HepG2 (cell line): ENCODE data around the gene GYPC. TPM values are rescaled to one million over a fixed set of nuclear protein-coding genes. Genes with fewer than 3 reads are reported as not detected.

Experiments
- ATAC-seq: fragments of 200-7000 bp; cut with Tn5 transposase; 3 replicates; pipeline ENCODE4 v1.9.1; 2020; ENCODE audit warnings: mild to moderate bottlenecking, moderate library complexity
- BruUV-seq: library from RNA; stranded (reverse); fragments of 400-500 nt; replicated peaks from 2 replicates; lab custom pipeline; 2021; lab: Mats Ljungman, UMichigan
- CTCF ChIA-PET: fragments of 300-600 bp; formaldehyde crosslinking; extraction: SDS; loops from one replicate; lab custom pipeline; 2021; ENCODE audit warnings: low total read pairs, inconsistent platforms, low intra/inter-chr PET ratio; lab: Yijun Ruan, JAX
- POLR2A ChIA-PET: fragments of 350-600 bp; sonication (Branson Sonifier 250); formaldehyde crosslinking; loops from one replicate; lab custom pipeline; 2020; ENCODE audit warnings: antibody characterized with exemption, inconsistent platforms; lab: Yijun Ruan, JAX
- DNase-seq: peaks from one replicate; pipeline ENCODE4 v3.0.0-alpha.2; 2015; ENCODE audit warnings: low spot score
- FAIRE-seq: peaks from 3 replicates; lab custom pipeline; 2011; peaks lifted over from hg19 to GRCh38; lab: Jason Lieb, UNC
- H2AFZ ChIP-seq: one replicate; pipeline ENCODE4 v1.6.1; 2011; ENCODE audit warnings: low read length, inconsistent platforms
- H3K27ac ChIP-seq: fragments of 300-600 bp; 3 replicates; pipeline ENCODE4 v1.8.0; 2011; ENCODE audit warnings: mixed run types, mild to moderate bottlenecking, mixed read lengths, low read length, inconsistent platforms; ENCODE audit not compliant: insufficient read depth; ENCODE audit errors: extremely low read length
- H3K27me3 ChIP-seq, 2 experiments: fragments of 200-600 bp in 1 of 2; 2 replicates in 1 of 2; 3 replicates in 1 of 2; pipeline versions ENCODE4 v1.6.0 to v1.8.0; 2011; ENCODE audit warnings: low read length in 2 of 2, mild to moderate bottlenecking in 2 of 2, moderate library complexity in 2 of 2, inconsistent platforms in 1 of 2; ENCODE audit not compliant: insufficient read depth in 2 of 2, control insufficient read depth in 1 of 2
- H3K36me3 ChIP-seq, 2 experiments: fragments of 200-600 bp in 1 of 2; replicated peaks in 1 of 2; 2 replicates in 1 of 2; 3 replicates in 1 of 2; pipeline versions ENCODE4 v1.5.1 to v1.8.0; 2011; ENCODE audit warnings: low read length in 2 of 2, inconsistent platforms in 1 of 2; ENCODE audit not compliant: insufficient read depth in 2 of 2, control insufficient read depth in 1 of 2
- H3K4me1 ChIP-seq: 2 replicates; pipeline ENCODE4 v1.5.1; 2012; ENCODE audit warnings: low read length, inconsistent platforms; ENCODE audit not compliant: insufficient read depth
- H3K4me2 ChIP-seq: 2 replicates; pipeline ENCODE4 v1.6.0; 2011; ENCODE audit warnings: low read depth, low read length, inconsistent platforms
- H3K4me3 ChIP-seq, 3 experiments: fragments of 200-600 bp in 1 of 3; sonication (generic), shearing (Covaris generic) in 1 of 3; replicated peaks in 1 of 3; 2 replicates each; pipeline ENCODE4 v1.5.1; 2011 to 2016; ENCODE audit warnings: low read length in 3 of 3, inconsistent platforms in 2 of 3, low read depth in 2 of 3, mild to moderate bottlenecking in 2 of 3, control low read depth in 1 of 3, mixed read lengths in 1 of 3; ENCODE audit not compliant: insufficient read depth in 1 of 3
- H3K79me2 ChIP-seq: one replicate; pipeline ENCODE4 v1.6.1; 2011; ENCODE audit warnings: low read length, inconsistent platforms; ENCODE audit not compliant: insufficient read depth
- H3K9ac ChIP-seq: 2 replicates; pipeline ENCODE4 v1.6.0; 2011; ENCODE audit warnings: mild to moderate bottlenecking, low read depth, low read length, inconsistent platforms; ENCODE audit not compliant: insufficient read depth
- H3K9me3 ChIP-seq: 2 replicates; pipeline ENCODE4 v1.5.1; 2012; ENCODE audit warnings: mild to moderate bottlenecking, low read length
- H4K20me1 ChIP-seq: 2 replicates; pipeline ENCODE4 v1.6.0; 2011; ENCODE audit warnings: inconsistent platforms, mild to moderate bottlenecking, low read length, moderate library complexity; ENCODE audit not compliant: insufficient read depth
- GRHL1 ChIP-seq: sonication (generic); formaldehyde crosslinking; conservative IDR thresholded peaks from 2 replicates; pipeline ENCODE4 v1.8.0; 2022; ENCODE audit warnings: missing genetic modification reagents
- SUZ12 ChIP-seq: fragments of 150-350 bp; IDR thresholded peaks from 2 replicates; pipeline ENCODE4 v1.6.1; 2014; ENCODE audit warnings: low read depth, low read length
- ZNF558 ChIP-seq: sonication (generic); formaldehyde crosslinking; IDR thresholded peaks from 2 replicates; pipeline ENCODE4 v1.9.0; 2022; ENCODE audit warnings: mild to moderate bottlenecking, missing genetic modification reagents, borderline replicate concordance
- ZSCAN20 ChIP-seq: sonication (generic); formaldehyde crosslinking; IDR thresholded peaks from 2 replicates; pipeline ENCODE4 v1.4.0; 2020; ENCODE audit warnings: missing genetic modification reagents, mild to moderate bottlenecking, borderline replicate concordance
- WGBS: methylation state at CpG from one replicate; pipeline ENCODE4 v1.1.6; 2017; ENCODE audit warnings: low lambda C conversion rate; 5-methylcytosine and 5-hydroxymethylcytosine counted together
- in situ Hi-C: cut with HindIII; loops from 2 replicates; pipeline ENCODE4 v1.10.0; 2017; ENCODE audit warnings: low pct_unique_long_range_greater_than_20kb; ENCODE audit not compliant: extremely low pct_ligation_motif_present
- intact Hi-C: fragments of 100-400 bp; cut with micrococcal nuclease; formaldehyde crosslinking; loops from one replicate; pipeline ENCODE4 v1.10.0; 2022; ENCODE audit not compliant: unreplicated experiment
- polyA plus RNA-seq, 8 experiments: library from polyadenylated mRNA; depleted of rRNA in 3 of 8; stranded (reverse) in 7 of 8; unstranded in 1 of 8; fragments of >200 nt; fragmentation: Illumina TruSeq in 4 of 8; extraction: Trizol in 4 of 8; gene quantifications; 2 replicates each; pipeline versions ENCODE4 v1.2.1 to v1.2.3, GENCODE V29; 2011 to 2016; ENCODE audit warnings: low read depth in 4 of 8, missing spikeins in 1 of 8, mixed read lengths in 1 of 8; ENCODE audit not compliant: insufficient read depth in 1 of 8
- total RNA-seq, 5 experiments: library from RNA; depleted of rRNA; stranded (reverse); fragments of >200 nt; fragmentation: Illumina TruSeq; extraction: Trizol; gene quantifications; 2 replicates each; pipeline ENCODE4 v1.2.3, GENCODE V29; 2016; ENCODE audit warnings: low read depth in 1 of 5
- TF ChIP-seq, protein P1 (sequence below): sonication (generic); formaldehyde crosslinking; IDR thresholded peaks from 2 replicates; pipeline ENCODE4 v1.8.1; 2023; ENCODE audit warnings: missing genetic modification reagents, mild to moderate bottlenecking, borderline replicate concordance

GYPC gene
- total and polyA plus RNA-seq, 2 of the 13 experiments (the other 11 are each of a cell fraction or from before 2014, with no cell fraction given), result not detected

DNA sequence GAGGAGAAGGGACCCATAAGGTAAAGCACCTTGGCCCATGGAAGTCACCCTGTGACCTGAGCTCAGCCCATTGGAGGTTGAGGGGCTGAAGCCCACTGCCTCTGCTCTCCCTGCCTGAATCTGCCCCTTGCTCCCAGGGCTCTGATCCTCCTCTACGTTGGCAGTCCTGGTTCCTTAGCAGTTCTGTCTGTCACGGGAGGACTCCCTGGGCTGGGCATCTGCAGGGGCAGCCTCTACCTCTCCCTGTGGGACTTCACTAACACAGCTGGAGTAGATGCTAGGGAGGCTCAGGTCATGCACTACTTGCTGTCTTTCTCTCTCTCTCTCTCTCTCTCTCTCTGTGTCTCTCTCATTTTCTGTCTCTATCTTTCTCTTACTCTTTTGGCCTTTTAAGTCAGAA, 8.7 kb downstream of the GYPC start (continued):
- TF ChIP-seq GRHL1 (CRISPR knock-in tag), result no peak

- H2AFZ ChIP-seq, result no peak overlapping the region
- no peaks in the 10 kb centered on the region for H4K20me1 ChIP-seq
- in situ Hi-C loops, result no loop called here
- no peaks in the 10 kb centered on the region for H3K4me1 ChIP-seq
- no peak overlapping the region for H3K27ac ChIP-seq
- ChIA-PET POLR2A (no interaction called here), CTCF (no interaction called here)
- 17% methylated on average over 6 of the region's 9 CpGs for WGBS
- 0 out of 2 replicates have a peak, but pooled peaks have one; percentile 30 for TF ChIP-seq ZNF558
- TF ChIP-seq ZSCAN20, result no peak
- TF ChIP-seq SUZ12, result no peak
- TF ChIP-seq, protein P1, sequence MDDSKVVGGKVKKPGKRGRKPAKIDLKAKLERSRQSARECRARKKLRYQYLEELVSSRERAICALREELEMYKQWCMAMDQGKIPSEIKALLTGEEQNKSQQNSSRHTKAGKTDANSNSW (CRISPR knock-in tag), result no peak
- H3K9me3 ChIP-seq, result no peaks in the 10 kb centered on the region
- no TSS peak for BruUV-seq
- FAIRE-seq (no peak), DNase-seq (no peak), ATAC-seq (no peak)
- H3K27me3 ChIP-seq, result peaks cover 1 to 35% of the 10 kb centered on the region in 2 experiments; a peak in 4 of 5 replicates
- no peak overlapping the region for H3K4me2 ChIP-seq
- H3K36me3 ChIP-seq, result no peaks in the 10 kb centered on the region
- no peaks in the 10 kb centered on the region for H3K79me2 ChIP-seq
- no peak overlapping the region for H3K4me3 ChIP-seq
- no peak overlapping the region for H3K9ac ChIP-seq
- intact Hi-C loops, result no loop called here
These were observed 9.5 kb downstream of the GYPC start for GRCh38 chr2:126665483-126665882.
